Astrocyte (in vitro differentiated cells and primary cell): Measurements from ENCODE around the gene RANGRF. TPM values are rescaled to one million over a fixed set of nuclear protein-coding genes. Genes with fewer than 3 reads are reported as not detected.
"Not testable (repeated sequence)": the region's sequence is repeated elsewhere in the genome, so short reads cannot be mapped to it uniquely, and the experiment has no call there.

ENCODE experiments used
- DNase-seq: peaks from one replicate; pipeline ENCODE4 v3.0.0-alpha.2; 2010; ENCODE audit warnings: low read depth
- FAIRE-seq: peaks from 2 replicates; lab custom pipeline; 2011; peaks lifted over from hg19 to GRCh38; lab: Jason Lieb, UNC
- H2AFZ ChIP-seq: 2 replicates; pipeline ENCODE4 v1.6.0; 2012; ENCODE audit warnings: low read depth, low read length, inconsistent platforms
- H3K27ac ChIP-seq: 2 replicates; pipeline ENCODE4 v1.5.1; 2011; ENCODE audit warnings: low read depth, low read length, inconsistent platforms
- H3K27me3 ChIP-seq: 2 replicates; pipeline ENCODE4 v1.6.0; 2011; ENCODE audit warnings: low read length, inconsistent platforms; ENCODE audit not compliant: insufficient read depth
- H3K36me3 ChIP-seq: 2 replicates; pipeline ENCODE4 v1.5.1; 2011; ENCODE audit warnings: low read length, inconsistent platforms; ENCODE audit not compliant: insufficient read depth
- H3K4me1 ChIP-seq: 2 replicates; pipeline ENCODE4 v1.5.1; 2011; ENCODE audit warnings: low read length, inconsistent platforms; ENCODE audit not compliant: insufficient read depth
- H3K4me2 ChIP-seq: 2 replicates; pipeline ENCODE4 v1.6.0; 2012; ENCODE audit warnings: low read length, inconsistent platforms
- H3K4me3 ChIP-seq: 2 replicates; pipeline ENCODE4 v1.5.1; 2011; ENCODE audit warnings: low read depth, mild to moderate bottlenecking, low read length, inconsistent platforms; ENCODE audit not compliant: insufficient read depth
- H3K79me2 ChIP-seq: 2 replicates; pipeline ENCODE4 v1.6.0; 2012; ENCODE audit warnings: mild to moderate bottlenecking, low read length, inconsistent platforms; ENCODE audit not compliant: insufficient read depth
- H3K9ac ChIP-seq: 2 replicates; pipeline ENCODE4 v1.6.0; 2012; ENCODE audit warnings: mild to moderate bottlenecking, low read length, inconsistent platforms
- H3K9me3 ChIP-seq: 2 replicates; pipeline ENCODE4 v1.5.1; 2012; ENCODE audit warnings: low read depth, mild to moderate bottlenecking, low read length, inconsistent platforms; ENCODE audit not compliant: insufficient read depth
- H4K20me1 ChIP-seq: 2 replicates; pipeline ENCODE4 v1.6.0; 2012; ENCODE audit warnings: low read length, inconsistent platforms; ENCODE audit not compliant: insufficient read depth
- H3K27ac Mint-ChIP-seq: one replicate; pipeline ENCODE4 v1.8.0; 2021; ENCODE audit warnings: mild to moderate bottlenecking, mixed read lengths; ENCODE audit not compliant: unreplicated experiment
- H3K27me3 Mint-ChIP-seq: one replicate; pipeline ENCODE4 v1.8.0; 2021; ENCODE audit warnings: low read depth, mixed read lengths; ENCODE audit not compliant: unreplicated experiment
- H3K36me3 Mint-ChIP-seq: one replicate; pipeline ENCODE4 v1.8.0; 2021; ENCODE audit warnings: low read depth, mixed read lengths; ENCODE audit not compliant: unreplicated experiment
- H3K4me1 Mint-ChIP-seq: one replicate; pipeline ENCODE4 v1.8.0; 2021; ENCODE audit warnings: low read depth, mixed read lengths; ENCODE audit not compliant: unreplicated experiment
- H3K4me3 Mint-ChIP-seq: one replicate; pipeline ENCODE4 v1.8.0; 2021; ENCODE audit warnings: mild to moderate bottlenecking, moderate library complexity, mixed read lengths; ENCODE audit not compliant: unreplicated experiment
- H3K9me3 Mint-ChIP-seq: one replicate; pipeline ENCODE4 v1.8.0; 2021; ENCODE audit warnings: mild to moderate bottlenecking, mixed read lengths; ENCODE audit not compliant: unreplicated experiment
- CTCF ChIP-seq: IDR thresholded peaks from 2 replicates; pipeline ENCODE4 v1.5.1; 2011; ENCODE audit warnings: low read depth, mild to moderate bottlenecking, inconsistent platforms, low read length, moderate library complexity; ENCODE audit not compliant: insufficient read depth
- EZH2 ChIP-seq: IDR thresholded peaks from 2 replicates; pipeline ENCODE4 v1.6.1; 2012; ENCODE audit warnings: mild to moderate bottlenecking, low read length, inconsistent platforms; ENCODE audit not compliant: insufficient read depth
- total RNA-seq: library from RNA; stranded (reverse); gene quantifications from 2 replicates; pipeline ENCODE4 v1.2.1, GENCODE V29; 2021

Gene RANGRF
- total RNA-seq, 1 donor from 2014 or later, result 16.1 TPM

GRCh38 chr17:8248751-8249607 lies 39.5 kb upstream of the RANGRF start, which contains the start of gene PFAS:
Gene PFAS (plus strand): TSS chr17:8249289. CDS start chr17:8253938, 4,649 bp downstream.
- Histone ChIP-seq H3K36me3 (no peaks in the 10 kb centered on the region), H4K20me1 (peaks cover 3% of the 10 kb centered on the region), H3K4me3 (peak within 1 kb of the TSS; percentile 98), H3K9ac (peak within 1 kb of the TSS; percentile 96), H2AFZ (peak within 1 kb of the TSS; percentile 100), H3K4me2 (peak within 1 kb of the TSS; percentile 96), H3K79me2 (peaks cover 45% of the 10 kb centered on the region), H3K4me1 (peaks cover 10% of the 10 kb centered on the region), H3K27me3 (no peaks in the 10 kb centered on the region), H3K9me3 (no peaks in the 10 kb centered on the region), H3K27ac (peak within 1 kb of the TSS; percentile 82)
- H3K36me3 Mint-ChIP-seq, result peaks cover 2% of the 10 kb centered on the region
- TF ChIP-seq EZH2, result no peak
- no peak for TF ChIP-seq CTCF
- peak within 1 kb of the TSS; percentile 91 for H3K4me3 Mint-ChIP-seq
- H3K27ac Mint-ChIP-seq, result peak within 1 kb of the TSS; percentile 95
- FAIRE-seq, result no peak
- peaks cover 5% of the 10 kb centered on the region for H3K4me1 Mint-ChIP-seq
- peak; percentile 77 for DNase-seq
- no peaks in the 10 kb centered on the region for H3K9me3 Mint-ChIP-seq
- no peaks in the 10 kb centered on the region for H3K27me3 Mint-ChIP-seq

- DNase-seq, result no peak
- H3K36me3 ChIP-seq, result peaks cover 1% of the 10 kb centered on the region
- H3K4me2 ChIP-seq, result peak overlapping the region; percentile 96
- peak overlapping the region; percentile 100 for H2AFZ ChIP-seq
- Mint-ChIP-seq H3K27ac (peak overlapping the region; percentile 95), H3K27me3 (no peaks in the 10 kb centered on the region), H3K4me1 (peaks cover 5% of the 10 kb centered on the region), H3K9me3 (no peaks in the 10 kb centered on the region), H3K4me3 (peak overlapping the region; percentile 91), H3K36me3 (peaks cover 2% of the 10 kb centered on the region)
- TF ChIP-seq CTCF (no peak), EZH2 (no peak)
- peaks cover 42% of the 10 kb centered on the region for H3K79me2 ChIP-seq
- no peaks in the 10 kb centered on the region for H3K9me3 ChIP-seq
- peak overlapping the region; percentile 82 for H3K27ac ChIP-seq
- no peak for FAIRE-seq
- H3K4me1 ChIP-seq, result peaks cover 10% of the 10 kb centered on the region
- H4K20me1 ChIP-seq, result no peaks in the 10 kb centered on the region
- no peaks in the 10 kb centered on the region for H3K27me3 ChIP-seq
- H3K9ac ChIP-seq, result peak overlapping the region; percentile 96
- H3K4me3 ChIP-seq, result peak overlapping the region; percentile 98
Measured at GRCh38 chr17:8249621-8250500, 38.6 kb upstream of the RANGRF start.

GRCh38 chr17:8251411-8251810 lies 37.1 kb upstream of the RANGRF start:
- not testable (repeated sequence) for H4K20me1 ChIP-seq, H3K9me3 ChIP-seq, H2AFZ ChIP-seq, H3K4me1 ChIP-seq, H3K27ac Mint-ChIP-seq, H3K4me3 ChIP-seq, H3K4me3 Mint-ChIP-seq, H3K4me2 ChIP-seq, H3K27me3 ChIP-seq, H3K27me3 Mint-ChIP-seq, H3K9me3 Mint-ChIP-seq, H3K4me1 Mint-ChIP-seq, H3K36me3 Mint-ChIP-seq, H3K27ac ChIP-seq, H3K9ac ChIP-seq, H3K36me3 ChIP-seq, DNase-seq, FAIRE-seq
- H3K79me2 ChIP-seq, result peaks cover 40% of the 10 kb centered on the region
